T-helper 9 cell (primary cell): Measurements from ENCODE around the gene EFTUD2.
A peak's percentile ranks its signal among the peaks of the same experiment; 100 is the strongest.

Source experiments
- DNase-seq: peaks from one replicate; pipeline ENCODE4 v3.0.0-alpha.2; 2020

Gene EFTUD2

DNA sequence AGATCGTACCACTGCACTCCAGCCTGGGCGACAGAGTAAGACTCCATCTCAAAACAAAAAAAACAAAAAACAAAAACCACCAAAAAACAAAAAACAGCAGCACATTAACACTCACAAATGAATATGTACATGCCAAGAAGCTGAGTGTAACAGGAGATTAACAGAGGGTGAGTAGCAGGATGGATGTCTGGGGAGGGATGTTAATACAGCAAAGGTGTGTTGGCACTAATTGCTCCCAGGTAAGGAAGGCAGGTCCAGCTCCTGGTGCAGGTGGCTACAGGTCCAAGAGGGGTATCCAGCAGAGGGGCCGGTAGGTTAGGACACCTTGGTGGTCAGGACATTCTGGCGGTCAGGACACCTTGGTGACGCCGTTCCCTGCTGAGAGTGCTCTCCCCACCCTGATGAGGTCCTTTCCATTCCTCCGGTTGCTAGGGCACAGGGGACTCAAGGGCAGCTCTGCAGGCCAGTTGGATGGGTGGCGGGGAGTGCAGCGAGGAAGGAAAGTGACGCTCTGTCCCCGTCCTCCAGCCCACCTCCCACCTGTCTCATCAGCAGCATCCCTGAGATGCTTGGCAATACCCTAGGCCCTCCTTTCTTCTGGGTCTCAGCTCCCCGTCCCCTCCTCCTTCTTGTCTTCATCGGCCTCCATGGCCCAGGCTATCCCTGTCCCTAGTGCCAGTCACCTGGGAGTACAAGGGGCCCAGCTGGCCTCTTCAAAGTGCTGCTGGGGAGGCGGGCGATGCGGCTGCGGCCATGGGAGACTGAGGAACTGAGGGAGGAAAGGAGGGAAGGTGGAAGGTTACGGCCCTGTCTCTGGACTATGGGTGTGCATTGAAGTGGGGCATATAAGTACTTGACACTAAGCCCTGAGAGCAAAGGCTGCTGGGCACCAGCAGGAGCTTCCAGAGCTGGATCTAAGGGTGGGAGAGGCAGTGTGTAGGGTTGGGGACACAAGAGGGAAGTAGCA, 26.8 kb upstream of the EFTUD2 start:
- DNase-seq = no peak

DNA sequence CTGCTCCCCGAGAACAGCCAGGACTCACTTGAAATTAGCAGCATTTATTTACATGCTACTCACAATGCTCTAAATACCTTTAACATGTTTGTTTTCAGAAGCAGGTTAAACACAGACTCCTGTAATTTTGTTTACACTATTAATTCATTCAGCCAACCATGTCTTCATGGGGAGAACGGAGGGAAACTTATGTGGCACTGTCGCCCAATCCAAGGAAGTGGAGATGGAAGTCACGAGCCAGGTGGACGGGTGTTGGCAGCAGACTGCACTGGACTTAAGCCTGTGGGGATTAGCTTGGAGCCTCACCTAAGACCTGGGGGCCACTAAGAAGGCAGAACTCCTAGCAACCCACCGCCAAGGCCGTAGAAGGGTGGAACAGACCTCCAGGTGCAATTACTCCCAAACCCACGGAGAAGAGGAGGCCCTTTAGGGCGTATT, 24.9 kb upstream of the EFTUD2 start:
- DNase-seq = no peak

DNA sequence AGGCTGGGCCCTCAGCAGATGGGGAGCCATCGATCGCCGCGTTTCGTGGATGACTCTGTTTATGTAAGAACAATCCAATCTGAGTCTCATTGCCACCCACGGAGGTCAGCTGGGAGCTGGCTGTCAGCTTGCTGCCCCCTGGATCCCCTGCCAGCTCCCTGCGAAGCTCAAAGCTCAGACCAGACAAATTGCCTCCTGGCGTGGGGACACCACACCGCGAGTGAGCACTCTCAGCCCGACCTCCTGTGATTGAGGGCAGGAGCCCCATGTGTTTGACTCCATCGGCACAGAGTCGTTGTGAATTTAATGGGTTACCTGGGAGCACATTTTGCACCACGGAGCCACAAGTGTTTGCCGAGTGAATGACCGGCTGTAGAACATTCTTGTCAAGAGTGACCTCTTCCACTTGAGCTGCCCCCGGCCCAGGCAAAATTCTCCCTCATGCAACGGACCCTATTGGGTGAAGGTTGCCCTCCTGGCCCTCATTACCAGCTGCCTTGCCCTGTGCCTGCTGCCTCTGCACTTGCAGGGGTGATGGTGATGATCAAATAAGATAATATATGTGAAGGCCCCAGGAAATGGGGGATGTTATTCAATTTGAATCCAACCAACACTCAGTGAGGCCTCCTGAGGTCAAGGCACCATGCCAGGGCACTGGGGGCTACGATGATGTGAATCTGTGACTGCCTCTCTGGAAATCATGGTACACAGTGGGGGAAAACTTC, 23.7 kb upstream of the EFTUD2 start:
- no peak for DNase-seq

DNA sequence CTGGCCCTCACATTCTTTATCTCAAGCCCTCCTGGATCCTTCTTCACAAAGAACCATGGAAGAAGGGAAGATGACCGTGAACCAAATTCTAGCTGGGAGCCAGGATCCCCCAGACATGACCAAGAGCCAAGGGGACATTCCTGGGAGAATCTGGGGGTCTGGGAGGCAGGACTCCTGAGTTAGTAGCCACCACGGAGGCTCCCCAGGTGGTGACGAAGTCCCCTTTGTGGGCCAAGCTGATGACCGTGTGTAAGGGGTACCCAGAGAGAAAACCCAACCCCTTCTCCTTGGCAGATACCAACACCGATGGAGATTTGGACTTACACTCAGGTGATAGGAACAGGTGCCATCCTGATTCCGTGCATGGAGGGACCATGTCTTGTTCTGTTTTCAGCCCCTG, 22.9 kb upstream of the EFTUD2 start:
- DNase-seq = no peak

DNA sequence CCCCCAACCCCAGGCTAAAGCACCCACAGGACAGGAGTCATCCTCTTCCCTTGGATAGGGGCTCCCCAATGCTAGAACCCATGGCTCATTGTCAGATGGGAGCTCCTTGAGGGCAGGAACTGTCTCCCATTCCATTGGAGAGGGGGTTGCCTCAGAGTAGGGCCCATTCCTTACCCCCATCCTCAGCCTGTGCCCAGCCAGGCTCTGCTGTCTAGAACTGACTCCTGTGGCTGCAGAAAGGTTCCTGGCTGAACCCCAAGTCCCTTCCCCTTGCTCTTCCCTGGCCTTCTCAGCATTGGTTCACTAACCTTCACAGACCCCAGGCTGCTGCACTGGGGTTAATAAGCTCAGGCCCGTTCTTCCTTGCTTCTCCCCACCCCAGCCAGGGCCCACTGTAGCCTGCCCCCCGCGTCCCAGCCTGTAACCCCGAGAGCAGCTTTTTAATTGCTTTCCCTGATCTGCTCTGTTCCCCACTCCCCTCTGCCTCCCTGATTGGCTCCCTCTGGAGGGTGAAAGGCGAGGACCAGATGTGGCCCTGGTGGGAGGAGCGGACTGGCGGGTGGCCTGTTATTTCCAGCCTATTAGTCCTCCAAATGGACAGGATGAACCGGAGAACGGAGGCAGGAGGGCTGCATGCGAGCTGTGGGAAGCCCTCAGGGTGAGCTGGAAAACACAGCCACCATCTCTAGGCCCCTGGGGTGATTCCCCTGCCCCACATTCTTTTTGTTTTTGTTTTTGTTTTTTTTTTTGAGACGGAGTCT, 22.1 kb upstream of the EFTUD2 start:
- no peak for DNase-seq

DNA sequence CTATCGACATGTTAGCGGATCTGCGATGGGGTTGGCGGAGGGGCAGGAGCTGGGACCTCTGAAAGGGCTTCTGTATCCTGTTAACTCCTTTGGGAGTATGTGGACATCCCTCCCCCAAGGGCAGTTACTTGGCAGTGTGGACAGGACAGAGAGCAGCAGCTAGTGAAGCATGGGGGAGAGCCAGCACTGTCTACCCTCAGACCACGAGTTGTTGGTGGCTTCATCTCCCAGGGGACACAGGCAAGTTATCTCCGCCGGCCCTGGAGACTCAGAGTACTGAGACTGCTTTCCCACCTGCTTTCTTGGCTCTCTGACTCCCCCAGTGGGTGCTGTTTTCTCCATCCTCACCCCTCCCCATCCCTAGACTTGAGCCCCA, 21.3 kb upstream of the EFTUD2 start:
- no peak for DNase-seq

DNA sequence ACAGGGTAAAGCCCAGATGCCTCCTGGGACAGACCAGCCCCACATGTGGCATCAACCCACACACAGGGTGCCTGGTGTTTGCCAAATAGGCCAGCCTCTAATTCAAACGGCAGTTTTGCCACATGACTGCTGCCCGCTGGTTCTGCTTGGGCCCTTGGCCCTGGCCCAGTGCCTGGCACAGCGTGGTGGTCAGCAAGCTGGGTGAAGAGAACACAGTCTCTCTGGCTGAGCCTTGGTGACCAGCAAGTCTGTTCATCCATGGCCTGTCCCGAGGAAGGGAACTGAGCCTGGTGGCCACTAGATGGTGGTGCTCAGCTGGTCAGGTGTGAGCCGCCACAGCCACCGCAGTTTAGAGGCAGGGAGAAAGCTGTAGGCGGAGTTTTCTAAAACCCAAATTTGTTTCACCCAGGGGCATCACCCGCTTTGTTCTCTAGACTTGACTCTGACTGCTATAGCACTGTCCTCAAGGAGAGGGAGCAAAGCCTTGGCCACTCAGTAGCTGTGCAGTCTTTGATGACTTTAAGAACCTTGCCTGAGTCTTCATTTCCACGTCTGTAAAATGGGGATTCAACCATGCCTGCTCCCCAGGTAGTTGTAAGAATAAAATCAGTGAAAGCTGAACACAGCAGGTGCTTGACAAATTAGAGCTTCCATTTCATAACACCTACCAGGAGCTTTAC, 20.8 kb upstream of the EFTUD2 start:
- peak; percentile 25 for DNase-seq

DNA sequence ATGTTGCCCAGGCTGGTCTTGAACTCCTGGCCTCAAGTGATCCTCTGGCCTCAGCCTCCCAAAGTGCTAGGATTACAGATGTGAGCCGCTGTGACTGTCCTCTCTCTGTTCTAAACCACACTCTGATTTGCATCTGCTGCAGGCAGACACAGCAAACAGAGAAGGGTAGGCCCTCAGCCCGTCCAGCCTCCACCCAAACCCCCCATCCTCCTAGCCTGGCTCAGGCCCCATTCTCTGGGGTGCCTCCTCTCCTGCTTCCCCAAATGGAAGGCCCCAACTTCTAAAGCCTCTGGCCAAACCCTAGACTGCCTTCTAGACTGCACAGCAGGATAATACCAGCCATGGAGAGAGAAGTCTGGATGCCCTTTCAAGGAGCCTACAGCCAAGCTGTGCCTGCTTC, 20.2 kb upstream of the EFTUD2 start:
- DNase-seq = no peak

DNA sequence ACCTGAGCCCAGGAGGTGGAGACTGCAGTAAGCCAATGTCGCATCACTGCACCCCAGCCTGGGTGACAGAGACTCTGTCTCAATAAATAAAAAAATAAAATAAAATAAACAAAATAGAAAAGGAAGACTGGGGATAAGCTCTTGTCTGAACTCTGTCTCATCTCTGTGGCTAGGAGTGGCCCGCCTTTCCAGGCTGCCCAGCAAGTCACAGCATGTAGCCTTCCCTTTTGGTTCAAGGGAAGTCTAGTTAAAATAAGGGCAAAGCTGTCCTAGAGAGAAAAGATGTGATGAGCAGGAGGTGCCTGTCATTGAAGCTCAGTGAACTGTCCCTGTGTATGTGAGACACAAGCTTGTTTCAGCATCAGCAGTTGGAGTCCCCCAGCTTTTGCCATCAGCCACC, 18.8 kb upstream of the EFTUD2 start:
- DNase-seq = no peak

DNA sequence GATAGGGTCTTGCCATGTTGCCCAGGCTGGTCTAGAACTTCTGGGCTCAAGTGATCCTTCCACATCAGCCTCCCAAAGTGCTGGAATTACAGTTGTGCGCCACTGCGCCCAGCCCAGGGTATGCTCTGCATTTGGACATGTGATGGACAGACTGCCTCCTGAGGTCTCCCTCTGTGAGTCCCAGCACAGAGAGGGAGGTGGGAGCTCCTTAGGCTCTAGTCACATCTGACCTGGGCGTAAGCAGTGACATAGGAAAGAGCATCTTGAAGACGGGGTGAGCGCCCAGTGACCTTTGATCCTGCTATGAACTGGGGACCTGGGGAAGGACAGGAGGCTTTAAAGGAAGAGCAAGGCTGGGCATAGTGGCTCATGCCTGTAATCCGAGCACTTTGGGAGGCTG, 18.2 kb upstream of the EFTUD2 start:
- no peak for DNase-seq

DNA sequence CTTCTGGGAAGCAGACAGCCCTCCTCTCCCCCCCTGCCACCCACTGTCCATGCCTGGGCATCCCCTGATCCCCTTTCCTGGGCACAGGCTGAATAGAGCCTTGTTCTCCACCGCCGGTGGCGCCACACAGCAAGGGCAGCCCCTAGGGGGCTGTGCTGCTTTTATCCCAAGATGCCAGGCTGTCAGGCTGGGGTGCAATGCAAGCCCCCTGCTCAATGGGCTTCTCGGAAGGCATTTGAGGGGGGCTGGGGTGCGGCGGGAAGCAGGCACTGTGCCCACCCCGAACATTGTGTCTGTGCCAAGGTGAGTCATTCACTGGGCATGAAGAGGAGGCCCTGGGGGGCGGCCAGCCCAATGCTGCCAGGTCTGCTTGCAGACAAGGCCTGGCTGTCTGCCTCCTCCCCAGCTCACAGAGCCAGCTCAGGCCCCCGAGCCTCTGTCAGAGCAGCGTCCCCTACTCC, 17.6 kb upstream of the EFTUD2 start:
- DNase-seq = no peak

DNA sequence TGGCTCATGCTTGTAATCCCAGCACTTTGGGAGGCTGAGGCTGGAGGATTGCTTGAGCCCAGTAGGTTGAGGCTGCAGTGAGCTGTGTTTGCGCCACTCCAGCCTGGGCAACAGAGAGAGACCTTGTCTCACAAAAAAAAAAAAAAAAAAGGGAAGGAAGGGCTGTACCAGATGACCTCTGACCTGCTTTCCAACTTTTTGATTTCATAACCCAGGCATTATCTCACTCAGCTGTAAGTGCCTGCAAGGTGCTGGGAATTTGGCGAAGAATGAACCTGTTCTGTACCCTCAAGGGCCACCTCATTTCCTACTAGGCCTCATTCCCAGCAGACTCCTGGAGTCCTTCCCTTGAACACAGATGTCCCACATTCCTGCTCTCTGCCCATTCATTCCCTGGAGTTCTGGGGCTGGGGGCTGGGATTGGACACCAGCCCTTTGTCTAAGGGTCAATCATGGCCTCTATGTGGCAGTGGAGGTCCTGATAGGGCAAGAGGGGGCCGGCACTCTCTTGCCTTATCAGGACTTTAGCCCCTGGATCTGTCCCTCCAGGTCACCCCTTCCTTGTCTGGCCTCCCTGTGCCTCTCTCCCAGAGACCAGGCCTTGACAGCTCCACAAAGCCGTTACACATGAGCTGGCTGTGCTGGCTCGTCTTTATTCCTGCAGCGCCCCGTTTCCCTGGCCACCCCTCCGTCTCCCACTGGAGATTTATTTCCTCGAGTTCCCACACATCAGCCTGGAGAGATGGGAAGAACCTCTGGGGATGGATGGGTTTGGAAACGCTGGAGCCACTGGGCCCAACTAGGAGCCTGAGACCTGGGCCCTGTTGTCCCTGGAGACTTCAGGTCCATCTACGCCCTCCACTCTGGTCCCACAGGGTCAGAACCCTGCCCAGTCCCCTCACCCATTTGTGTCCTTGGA, 16.9 kb upstream of the EFTUD2 start:
- DNase-seq = no peak

DNA sequence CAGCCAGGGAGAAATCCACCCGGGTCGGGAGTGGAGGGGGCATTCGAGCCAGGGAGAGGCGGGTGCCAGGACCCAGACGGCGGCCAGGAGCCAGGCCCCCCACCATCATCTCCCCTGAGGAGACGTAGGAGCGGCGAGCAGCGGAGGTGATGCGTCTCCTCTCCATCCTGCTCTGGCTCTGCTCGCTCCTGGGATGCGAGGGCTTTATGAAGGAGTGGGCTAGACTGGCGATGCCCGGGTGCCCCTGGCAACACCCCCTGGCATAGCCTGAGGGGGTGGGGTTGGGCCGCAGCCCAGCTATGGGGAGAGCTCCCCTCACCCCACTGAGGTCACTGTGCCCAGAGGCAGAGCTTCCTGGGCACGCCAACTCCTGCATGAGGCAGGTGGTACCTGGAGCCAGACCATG, 16.1 kb upstream of the EFTUD2 start, which contains the start of gene GFAP:
GFAP (minus strand) TSS at position 180 of the 406 bp plus-strand sequence; CDS start at position 166, 14 bp downstream.
- DNase-seq = no peak

DNA sequence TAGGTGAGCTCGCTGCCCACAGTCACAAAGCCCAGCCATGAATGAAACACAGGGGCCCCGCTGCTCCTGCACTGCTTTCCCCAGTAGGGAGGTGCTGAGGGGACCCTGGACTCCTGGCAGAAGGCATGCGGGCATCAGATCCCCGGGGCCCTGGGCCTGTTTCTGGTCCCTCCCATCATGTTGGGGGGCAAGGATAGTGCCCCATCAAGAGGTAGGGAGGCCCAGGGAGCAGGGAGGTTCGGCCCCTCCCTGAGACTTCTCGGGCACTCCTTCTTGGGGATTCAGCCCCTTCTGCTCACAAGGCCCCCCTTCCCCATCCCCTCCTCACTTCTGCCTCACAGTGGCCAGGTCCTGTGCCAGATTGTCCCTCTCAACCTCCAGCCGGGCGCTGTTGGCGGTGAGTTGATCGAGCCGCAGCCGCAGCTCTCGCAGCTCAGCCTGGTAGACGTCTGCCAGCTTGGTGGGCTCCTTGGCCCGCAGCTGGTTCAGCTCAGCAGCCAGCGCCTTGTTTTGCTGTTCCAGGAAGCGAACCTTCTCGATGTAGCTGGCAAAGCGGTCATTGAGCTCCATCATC, 15.5 kb upstream of the EFTUD2 start:
- DNase-seq = no peak

DNA sequence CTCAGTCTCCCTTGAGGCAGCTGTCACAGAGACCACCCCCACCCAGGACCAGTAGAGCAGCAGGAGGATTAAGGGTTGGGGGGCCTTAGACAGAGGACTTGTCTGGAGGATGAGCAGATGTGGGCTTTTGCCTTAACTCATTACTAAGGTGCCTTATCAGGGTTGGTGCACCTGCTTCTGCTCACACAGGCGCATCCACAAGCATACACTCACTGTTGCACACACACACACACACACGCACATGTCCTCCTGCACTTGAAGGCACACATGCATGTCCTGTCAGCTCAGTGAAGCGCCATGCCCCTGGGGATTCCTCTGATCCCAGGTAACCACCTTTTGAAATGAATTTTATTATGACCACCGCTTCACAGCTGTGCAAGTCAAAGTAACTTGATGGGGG, 14.9 kb upstream of the EFTUD2 start:
- DNase-seq = no peak

DNA sequence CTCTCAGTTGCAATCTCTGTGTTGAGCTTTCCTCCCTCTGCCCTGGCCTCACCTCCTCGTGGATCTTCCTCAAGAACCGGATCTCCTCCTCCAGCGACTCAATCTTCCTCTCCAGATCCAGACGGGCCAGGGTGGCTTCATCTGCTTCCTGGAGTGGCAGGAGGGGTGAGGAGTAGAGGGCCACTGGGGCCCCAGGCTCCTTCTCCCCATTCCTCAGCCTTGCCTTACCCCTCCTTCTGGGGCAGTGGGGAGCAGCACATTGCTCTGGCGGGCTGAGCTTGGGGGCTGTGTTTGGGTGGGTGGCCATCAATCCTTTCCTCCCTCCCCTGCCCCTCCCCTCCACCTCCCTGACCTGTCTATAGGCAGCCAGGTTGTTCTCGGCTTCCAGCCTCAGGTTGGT, 14.4 kb upstream of the EFTUD2 start:
- DNase-seq = no peak

DNA sequence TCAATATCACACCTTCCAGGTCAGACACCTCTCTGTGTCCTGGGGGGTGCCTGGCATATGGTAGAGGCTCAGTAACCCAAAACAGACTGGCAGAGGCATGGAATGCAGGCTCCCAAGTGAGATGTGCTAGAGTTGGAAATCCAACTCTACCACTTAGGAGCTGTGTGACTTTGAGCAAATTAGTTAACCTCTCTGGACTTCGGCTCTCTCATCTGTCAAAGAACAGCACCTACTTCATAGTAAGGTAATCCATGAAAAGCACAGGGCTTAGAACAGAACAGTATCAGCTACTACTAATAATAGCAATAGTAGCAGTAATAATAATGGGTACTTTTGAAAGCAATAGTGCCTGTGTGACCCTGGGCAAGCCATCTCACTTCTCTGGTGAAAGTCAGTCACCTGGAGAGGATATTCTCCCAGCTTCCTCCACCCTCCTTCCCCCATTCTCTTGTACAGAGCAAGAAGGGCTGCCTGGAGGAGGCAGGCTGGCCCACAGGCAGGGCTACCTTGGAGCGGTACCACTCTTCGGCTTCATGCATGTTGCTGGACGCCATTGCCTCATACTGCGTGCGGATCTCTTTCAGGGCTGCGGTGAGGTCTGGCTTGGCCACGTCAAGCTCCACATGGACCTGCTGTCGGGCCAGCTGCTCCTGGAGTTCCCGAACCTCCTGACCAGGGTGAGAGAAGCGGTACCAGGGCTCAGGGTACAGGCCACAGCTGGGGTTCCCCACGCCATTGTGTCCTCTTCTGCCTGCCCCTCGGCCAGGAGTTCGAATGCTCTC, 13.7 kb upstream of the EFTUD2 start:
- no peak for DNase-seq

DNA sequence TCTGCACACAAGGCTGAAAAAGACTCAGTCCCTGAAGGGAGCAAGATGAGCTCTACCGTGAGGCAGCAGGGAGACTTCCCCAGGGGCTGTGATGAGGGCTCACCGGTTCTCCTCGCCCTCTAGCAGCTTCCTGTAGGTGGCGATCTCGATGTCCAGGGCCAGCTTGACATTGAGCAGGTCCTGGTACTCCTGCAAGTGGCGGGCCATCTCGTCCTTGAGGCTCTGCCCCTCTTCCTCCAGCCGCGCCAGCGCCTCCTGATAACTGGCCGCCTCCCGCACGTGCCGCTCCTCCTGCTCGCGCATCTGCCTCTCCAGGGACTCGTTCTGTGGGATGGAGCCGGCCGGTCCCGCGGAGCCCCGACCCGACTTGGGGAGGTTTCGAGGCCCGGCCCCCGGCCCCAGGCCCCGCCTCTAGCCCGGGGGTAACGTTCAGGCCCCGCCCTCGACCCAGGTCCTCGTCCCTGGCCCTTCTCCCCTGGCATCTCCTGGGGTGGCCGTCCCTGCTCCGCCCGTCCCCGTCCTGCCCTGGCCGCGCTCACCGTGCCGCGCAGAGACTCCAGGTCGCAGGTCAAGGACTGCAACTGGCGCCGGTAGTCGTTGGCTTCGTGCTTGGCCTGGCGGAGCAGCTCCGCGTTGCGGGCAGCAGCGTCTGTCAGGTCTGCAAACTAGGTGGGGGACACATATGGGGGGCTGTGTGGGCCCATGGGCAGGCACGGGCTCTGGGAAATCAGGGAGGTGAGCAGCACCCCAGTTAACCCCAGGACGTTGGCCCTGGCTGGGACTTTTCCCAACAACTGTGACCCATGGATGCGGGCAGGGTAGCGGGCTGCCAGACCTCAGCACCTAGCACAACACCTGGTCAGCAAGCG, 12.1 kb upstream of the EFTUD2 start:
- DNase-seq = peak; percentile 17
